ENCODE results near the gene LIN28B.

DNA sequence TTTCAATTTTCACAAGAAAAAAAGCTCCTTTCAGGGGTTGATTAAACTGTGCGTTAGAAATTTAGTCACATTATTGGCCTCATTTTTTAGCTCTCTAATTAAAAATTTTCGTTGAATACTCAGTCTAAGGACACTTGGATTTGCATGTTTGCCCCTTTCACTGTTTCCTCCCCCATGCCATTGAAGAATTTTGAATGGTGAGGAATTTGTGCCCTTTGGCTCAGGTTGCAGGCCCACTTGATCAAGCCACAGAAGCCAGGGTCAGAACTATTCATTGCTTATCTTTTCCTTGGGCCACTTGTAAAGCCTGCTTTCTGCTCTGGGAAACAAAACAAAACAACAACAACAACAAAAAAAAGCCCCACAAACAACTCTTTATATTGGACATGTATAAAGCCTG, 12.2 kb downstream of the LIN28B start:
- TF ChIP-seq, protein P1, sequence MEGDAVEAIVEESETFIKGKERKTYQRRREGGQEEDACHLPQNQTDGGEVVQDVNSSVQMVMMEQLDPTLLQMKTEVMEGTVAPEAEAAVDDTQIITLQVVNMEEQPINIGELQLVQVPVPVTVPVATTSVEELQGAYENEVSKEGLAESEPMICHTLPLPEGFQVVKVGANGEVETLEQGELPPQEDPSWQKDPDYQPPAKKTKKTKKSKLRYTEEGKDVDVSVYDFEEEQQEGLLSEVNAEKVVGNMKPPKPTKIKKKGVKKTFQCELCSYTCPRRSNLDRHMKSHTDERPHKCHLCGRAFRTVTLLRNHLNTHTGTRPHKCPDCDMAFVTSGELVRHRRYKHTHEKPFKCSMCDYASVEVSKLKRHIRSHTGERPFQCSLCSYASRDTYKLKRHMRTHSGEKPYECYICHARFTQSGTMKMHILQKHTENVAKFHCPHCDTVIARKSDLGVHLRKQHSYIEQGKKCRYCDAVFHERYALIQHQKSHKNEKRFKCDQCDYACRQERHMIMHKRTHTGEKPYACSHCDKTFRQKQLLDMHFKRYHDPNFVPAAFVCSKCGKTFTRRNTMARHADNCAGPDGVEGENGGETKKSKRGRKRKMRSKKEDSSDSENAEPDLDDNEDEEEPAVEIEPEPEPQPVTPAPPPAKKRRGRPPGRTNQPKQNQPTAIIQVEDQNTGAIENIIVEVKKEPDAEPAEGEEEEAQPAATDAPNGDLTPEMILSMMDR (IDR thresholded peaks at IDR 0.05) = no peak
- no peak for TF ChIP-seq ZFX (IDR thresholded peaks at IDR 0.05; ENCODE audit: borderline replicate concordance)
